ENCODE data around the gene CDH13.

CDH13 gene

DNA sequence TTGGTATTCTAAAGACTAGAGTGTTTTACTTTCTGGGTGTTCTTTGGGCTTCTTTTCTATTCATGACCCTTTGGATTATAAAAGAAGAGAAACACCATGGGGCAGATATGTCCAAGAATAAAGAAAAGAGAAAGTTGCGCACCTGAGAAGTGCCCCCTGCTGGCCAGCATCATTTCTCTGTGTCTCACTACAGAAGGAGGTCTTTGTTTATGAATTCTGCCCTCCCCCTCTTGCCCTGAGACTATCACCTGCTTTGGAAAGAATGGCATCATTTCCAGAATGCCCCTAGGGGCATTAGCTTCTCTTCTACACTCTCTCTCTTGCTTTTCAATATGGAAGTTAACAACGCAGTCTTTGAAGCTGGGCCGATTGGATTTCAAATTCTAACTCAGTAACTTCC, 45.0 kb downstream of the CDH13 start:
- TF ChIP-seq GATA2 (IDR thresholded peaks at IDR 0.05; ENCODE audit: low read depth, low read length) = no peak
- no peak for TF ChIP-seq GATA3 (IDR thresholded peaks at IDR 0.05; ENCODE audit: low read depth, low read length)

DNA sequence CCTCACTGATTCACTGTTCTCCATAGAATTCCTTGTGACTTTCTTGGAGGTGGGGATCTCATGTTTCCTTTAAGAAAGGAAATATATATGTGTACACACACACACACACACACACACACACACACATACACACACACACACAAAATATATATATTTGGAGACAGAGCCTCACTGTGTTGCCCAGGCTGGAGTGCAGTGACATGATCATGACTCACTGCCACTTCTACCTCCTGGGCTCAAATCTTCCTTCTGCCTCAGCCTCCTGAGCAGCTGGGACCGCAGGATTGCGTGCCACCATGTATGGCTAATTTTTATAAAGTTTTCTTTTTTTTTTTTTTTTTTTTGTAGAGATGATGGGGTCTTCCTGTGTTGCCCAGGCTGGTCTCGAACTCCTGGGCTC, 45.9 kb downstream of the CDH13 start:
- TF ChIP-seq GATA3 (IDR thresholded peaks at IDR 0.05; ENCODE audit: low read depth, low read length) (no peak), GATA2 (IDR thresholded peaks at IDR 0.05; ENCODE audit: low read depth, low read length) (no peak)

DNA sequence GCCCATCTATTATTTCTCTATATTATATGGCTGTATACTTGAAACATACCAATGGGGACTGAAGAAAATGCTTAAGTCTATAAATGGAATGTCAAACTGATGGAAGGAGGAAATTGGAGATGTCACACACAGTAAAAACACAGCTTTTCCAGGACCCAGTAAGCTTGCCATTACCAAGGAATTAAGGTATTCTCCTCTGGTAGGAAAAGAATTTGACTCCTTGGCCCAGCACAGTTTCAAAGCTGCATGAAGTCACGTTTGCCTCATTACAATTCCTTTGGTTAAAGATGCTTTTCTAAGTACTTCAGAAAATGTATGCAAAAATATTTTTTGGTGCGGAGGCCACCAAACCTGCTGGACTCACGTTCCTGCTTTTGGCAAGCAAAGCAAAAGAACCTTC, 48.5 kb downstream of the CDH13 start:
- TF ChIP-seq GATA2 (IDR thresholded peaks at IDR 0.05; ENCODE audit: low read depth, low read length) (no peak), GATA3 (IDR thresholded peaks at IDR 0.05; ENCODE audit: low read depth, low read length) (no peak)

DNA sequence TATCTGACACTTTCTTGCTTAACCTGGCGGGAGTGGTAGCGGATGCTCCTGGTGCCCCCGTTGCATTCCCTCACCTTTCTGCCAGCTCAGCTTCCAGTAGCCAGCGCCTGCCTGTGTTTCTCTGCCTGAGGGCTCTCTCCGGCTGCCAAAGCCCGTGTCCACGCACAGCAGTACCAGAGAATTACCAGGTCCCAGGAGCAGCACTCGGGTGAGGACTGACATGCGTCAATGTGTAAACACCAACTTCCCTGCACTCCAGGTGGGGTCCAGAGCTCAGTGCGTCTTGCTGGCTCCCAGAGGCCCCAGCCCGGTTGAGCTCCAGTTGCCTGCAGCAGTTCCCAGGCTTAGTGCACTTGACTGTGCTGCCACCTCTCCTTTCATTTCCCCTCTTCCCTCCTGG, 54.8 kb downstream of the CDH13 start:
- TF ChIP-seq GATA3 (IDR thresholded peaks at IDR 0.05; ENCODE audit: low read depth, low read length) (no peak), GATA2 (IDR thresholded peaks at IDR 0.05; ENCODE audit: low read depth, low read length) (no peak)

DNA sequence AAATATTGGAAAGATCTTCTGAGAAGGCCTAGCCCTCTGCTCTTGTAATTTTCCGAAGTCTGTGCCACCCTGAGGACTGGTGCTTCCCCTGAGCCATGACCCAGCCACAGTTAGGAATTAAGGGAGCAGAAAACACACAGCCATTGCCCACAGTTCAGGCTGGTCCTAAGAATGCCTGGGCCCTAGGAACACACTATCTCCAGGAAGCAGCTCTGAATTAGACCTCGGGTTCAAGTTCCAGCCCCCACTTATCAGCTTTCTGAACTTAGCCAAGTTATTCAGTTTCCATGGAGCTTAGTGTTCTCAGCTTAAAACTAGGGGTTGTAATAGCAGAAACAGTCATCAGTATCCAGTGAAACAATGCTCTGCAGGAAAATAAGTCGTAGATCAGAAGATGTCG, 56.0 kb downstream of the CDH13 start:
- TF ChIP-seq GATA2 (IDR thresholded peaks at IDR 0.05; ENCODE audit: low read depth, low read length) (no peak), GATA3 (IDR thresholded peaks at IDR 0.05; ENCODE audit: low read depth, low read length) (no peak)

DNA sequence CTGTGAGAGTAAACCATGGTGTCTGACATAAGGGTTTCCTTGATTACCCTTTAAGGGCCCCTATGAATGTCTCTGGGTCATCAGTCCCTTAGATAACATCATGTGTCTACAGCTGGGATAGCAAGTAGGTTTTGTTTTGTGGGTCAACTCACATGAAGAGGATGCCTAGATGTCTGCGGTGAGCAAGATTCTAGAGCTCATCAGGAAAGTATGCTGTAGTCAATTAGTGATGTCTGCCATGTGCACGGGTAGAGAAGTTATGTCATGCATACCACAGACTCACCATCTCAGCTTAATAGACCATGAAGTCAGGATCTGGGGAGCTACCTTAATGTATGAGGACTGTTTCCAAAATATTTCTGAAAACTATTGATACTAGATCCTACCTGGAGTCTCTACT, 57.5 kb downstream of the CDH13 start:
- TF ChIP-seq GATA2 (IDR thresholded peaks at IDR 0.05; ENCODE audit: low read depth, low read length) = no peak
- TF ChIP-seq GATA3 (IDR thresholded peaks at IDR 0.05; ENCODE audit: low read depth, low read length) = no peak

DNA sequence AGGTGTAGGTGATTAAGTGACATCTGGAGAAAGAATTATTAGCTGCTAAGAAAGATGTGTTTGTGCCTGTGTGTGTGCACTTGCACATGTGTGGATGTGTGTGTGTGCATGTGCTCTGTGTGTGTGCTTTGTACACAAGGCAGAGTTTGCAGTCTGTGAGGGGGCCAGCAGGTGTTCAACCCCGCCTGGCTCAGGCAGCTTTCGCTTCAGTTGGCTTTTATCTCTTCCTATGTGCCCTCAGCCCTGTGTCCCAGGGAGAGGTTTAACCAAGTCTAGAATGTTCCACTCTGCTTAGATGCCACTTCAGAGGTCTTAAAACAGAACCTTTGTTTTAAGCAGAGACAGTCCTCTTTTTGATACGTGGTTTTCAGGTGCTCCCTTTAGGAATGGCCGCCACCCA, 58.8 kb downstream of the CDH13 start:
- TF ChIP-seq GATA2 (IDR thresholded peaks at IDR 0.05; ENCODE audit: low read depth, low read length) = no peak
- no peak for TF ChIP-seq GATA3 (IDR thresholded peaks at IDR 0.05; ENCODE audit: low read depth, low read length)

DNA sequence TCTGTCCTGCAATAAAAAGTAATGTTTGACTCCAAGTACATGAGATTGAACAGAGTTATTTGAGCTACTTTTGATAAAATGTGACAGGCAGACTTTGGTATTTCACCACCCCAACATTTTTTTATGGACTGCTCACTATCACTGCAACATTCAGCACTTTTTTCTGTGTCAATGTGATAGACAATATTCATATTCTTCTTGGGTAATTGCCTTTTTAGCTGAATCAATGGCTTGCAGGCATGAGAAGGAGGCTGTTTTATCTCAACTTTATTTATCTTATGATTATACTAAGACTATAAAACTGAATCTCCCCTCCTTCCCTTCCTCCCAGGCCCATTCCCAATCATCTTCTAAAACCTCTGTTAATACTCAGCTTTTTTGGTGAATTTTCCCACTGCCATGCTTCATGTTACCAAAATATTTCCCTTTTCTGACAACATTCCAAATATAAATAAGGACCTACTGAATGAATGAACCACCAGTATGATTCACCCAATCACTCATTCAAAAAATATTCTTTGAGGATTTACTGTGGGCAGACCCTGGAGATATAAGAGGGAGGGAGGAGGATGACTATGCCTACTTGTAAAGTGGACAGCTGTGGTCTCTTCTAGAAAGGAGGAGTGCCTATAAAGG, 67.6 kb downstream of the CDH13 start:
- TF ChIP-seq GATA2 (IDR thresholded peaks at IDR 0.05; ENCODE audit: low read depth, low read length) = no peak

DNA sequence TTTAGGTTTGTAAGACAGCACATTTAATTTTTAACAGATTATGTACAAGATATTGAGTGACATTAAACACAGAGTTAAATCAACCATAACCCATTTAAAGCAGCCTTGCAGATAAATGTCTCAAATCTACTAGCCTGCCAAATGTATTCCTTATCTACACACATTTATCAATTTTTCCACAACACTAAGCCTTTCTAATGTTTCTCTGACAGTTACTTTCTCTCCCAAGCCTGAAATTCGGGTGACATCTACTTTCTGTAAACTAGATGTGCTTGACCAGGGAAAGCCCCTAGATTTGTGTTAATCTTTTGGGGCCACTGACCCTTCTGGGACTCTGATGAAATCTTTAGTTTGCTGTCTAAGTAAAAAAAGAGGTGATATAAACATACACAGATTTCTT, 69.0 kb downstream of the CDH13 start:
- TF ChIP-seq GATA2 (IDR thresholded peaks at IDR 0.05; ENCODE audit: low read depth, low read length) (no peak), GATA3 (IDR thresholded peaks at IDR 0.05; ENCODE audit: low read depth, low read length) (no peak)

DNA sequence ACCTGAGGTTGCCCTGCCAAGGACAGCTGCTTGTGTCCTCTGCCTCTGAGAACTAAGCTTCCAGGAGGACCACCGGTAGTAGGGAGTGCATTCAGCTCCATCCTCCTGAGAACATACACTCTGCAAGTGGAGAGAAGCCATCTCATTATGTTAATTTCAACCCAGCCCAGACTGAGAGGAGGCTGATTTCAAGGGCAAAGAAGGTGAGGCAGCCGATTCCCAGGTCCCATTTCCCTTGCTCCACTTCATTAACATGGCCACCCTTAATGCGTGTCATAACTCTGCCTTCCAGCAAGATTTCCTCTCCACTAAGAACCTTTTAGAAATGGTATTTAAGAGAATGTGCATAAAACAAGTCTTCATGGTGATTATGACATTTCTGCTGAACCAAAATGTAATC, 72.5 kb downstream of the CDH13 start:
- TF ChIP-seq GATA2 (IDR thresholded peaks at IDR 0.05; ENCODE audit: low read depth, low read length) = no peak
- TF ChIP-seq GATA3 (IDR thresholded peaks at IDR 0.05; ENCODE audit: low read depth, low read length) = no peak

DNA sequence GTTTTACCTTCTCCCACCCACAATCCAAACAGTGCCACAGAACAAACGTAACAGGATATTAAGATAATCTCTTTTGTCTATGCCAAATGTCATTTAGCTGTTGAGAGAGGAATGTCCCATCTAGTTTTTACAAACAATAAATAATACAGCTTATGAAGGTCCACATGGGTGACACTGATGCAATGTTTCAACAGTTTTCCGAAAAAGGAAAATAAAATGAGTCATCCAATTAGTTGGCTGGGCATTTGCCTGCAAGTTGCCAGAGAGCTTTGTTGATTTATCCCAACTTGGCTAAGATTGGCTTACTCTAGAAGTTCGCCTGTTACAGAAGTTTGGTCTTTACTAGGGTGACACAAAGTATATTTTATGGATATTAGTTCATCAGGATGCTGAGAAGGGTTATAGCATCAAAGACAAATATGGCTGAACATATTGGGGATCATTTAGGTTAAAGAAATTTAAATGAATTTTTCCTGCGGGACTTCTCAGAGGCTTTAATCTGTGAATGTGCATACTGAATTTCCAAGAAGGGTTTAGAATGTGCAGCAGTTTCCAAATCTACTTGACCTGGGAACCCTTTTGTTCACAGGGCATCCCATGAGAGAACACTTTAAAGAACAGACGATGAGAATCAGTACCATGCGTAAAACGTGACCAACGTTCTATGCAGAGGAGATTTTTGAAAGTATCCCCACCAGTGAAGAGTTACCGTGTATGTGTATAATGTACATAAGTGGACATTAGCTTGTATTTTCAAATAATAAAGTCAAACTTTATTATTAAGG, 73.1 kb downstream of the CDH13 start:
- TF ChIP-seq GATA2 (IDR thresholded peaks at IDR 0.05; ENCODE audit: low read depth, low read length) = no peak
- TF ChIP-seq GATA3 (IDR thresholded peaks at IDR 0.05; ENCODE audit: low read depth, low read length) = no peak

DNA sequence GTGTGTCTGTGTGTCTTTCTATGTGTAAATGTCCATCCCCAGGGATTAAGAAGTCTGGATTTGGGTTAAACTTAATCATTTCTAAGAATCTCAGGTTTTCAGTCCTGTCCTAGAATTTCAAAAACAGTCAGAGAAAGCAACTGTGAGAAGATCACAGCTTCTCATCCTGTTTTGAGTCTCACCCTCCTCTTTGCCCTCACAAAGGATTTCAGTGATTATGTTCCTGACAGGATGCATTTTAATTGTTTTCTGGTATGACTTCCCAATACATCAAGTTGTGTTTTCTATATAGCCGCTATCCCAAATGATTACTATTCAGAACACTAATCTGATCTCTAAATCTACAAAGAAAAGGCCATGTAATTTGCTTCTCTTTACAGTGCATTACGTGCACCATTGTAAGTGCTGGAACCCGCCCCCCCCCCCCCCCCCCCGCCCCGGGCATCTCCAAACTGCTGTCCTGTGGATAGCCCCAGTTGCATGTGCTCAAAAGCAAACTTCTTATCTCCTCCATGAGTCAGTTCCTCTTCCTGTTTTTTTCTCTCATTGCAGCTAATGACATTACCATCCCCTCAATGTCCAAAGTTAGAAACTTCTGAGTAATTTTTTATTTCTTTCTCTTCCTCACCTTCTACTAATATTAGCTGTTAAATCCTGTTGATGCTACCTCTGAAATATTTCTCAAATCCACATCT, 73.9 kb downstream of the CDH13 start:
- TF ChIP-seq GATA2 (IDR thresholded peaks at IDR 0.05; ENCODE audit: low read depth, low read length) (no peak), GATA3 (IDR thresholded peaks at IDR 0.05; ENCODE audit: low read depth, low read length) (no peak)

DNA sequence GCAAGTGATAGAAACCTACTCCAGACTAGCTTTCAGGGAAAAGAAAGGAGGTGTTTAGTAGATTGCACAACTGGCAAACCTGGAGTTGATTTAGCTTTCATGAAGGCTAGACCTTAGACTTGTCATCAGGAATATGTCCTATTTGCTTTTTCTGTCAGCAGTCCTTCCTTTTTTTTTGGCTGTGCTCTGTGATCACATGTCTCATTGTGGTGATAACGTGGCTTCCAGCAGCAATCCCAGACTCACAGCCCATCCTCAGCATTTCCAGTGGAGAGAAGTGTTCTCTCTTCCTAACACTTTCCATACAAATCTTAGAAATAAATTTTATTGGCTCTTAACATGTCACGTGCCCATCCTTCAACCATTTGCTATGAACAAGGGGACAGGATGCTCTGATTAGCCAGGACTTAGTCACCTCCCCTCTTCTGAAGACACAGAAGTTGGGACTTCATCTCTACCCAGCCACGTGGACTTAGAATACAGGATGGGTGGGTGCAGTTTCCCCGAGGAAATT, 74.7 kb downstream of the CDH13 start:
- TF ChIP-seq GATA2 (IDR thresholded peaks at IDR 0.05; ENCODE audit: low read depth, low read length) (no peak), GATA3 (IDR thresholded peaks at IDR 0.05; ENCODE audit: low read depth, low read length) (no peak)

DNA sequence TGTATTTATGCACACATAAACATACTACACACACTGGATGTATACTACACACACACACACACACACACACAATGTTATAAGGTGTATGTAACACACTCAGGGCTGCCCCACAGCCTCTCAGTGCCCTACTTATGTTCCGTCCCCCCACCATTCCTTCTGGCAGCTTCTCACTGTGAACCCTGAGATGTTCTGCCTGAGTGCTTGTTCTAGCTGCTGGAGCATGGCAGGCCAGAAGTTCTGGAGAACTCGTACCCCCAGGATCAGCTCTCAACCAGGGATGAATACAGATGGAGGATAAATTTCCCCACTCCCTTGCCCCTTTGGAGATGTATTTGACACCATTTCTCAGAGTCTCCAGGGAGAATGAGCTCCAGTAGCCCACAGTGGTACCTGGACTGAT, 76.4 kb downstream of the CDH13 start:
- TF ChIP-seq GATA3 (IDR thresholded peaks at IDR 0.05; ENCODE audit: low read depth, low read length) (no peak), GATA2 (IDR thresholded peaks at IDR 0.05; ENCODE audit: low read depth, low read length) (no peak)

Measured in SH-SY5Y (cell line).